Neutrophil (primary cell): ENCODE results near the gene MEIOB.

Source experiments
- H3K27ac ChIP-seq: fragments of 200-600 bp; sonication (generic); 2 replicates; pipeline ENCODE4 v1.5.1; 2016; ENCODE audit warnings: mild to moderate bottlenecking, moderate library complexity
- H3K27me3 ChIP-seq: fragments of 200-600 bp; sonication (generic); 2 replicates; pipeline ENCODE4 v1.6.0; 2016; ENCODE audit warnings: mild to moderate bottlenecking
- H3K36me3 ChIP-seq: fragments of 200-600 bp; sonication (generic); 2 replicates; pipeline ENCODE4 v1.5.1; 2017
- H3K4me1 ChIP-seq, 2 experiments: fragments of 200-600 bp in 1 of 2; sonication (generic) in 1 of 2; 1 replicate in 1 of 2; 2 replicates in 1 of 2; pipeline versions ENCODE4 v1.5.1 to v1.6.1; 2013 to 2016; ENCODE audit warnings: low read depth in 1 of 2, low read length in 1 of 2, mild to moderate bottlenecking in 1 of 2, moderate library complexity in 1 of 2; ENCODE audit not compliant: control insufficient read depth in 1 of 2, insufficient read depth in 1 of 2
- H3K4me3 ChIP-seq, 2 experiments: fragments of 200-600 bp in 1 of 2; sonication (generic) in 1 of 2; 1 replicate in 1 of 2; 2 replicates in 1 of 2; pipeline ENCODE4 v1.5.1; 2013 to 2016; ENCODE audit warnings: low read depth in 1 of 2, low read length in 1 of 2, mild to moderate bottlenecking in 1 of 2, moderate library complexity in 1 of 2
- H3K9me3 ChIP-seq: fragments of 200-600 bp; sonication (generic); 2 replicates; pipeline ENCODE4 v1.5.1; 2016
- TF ChIP-seq, protein P1 (sequence below): fragments of 200-600 bp; sonication (generic); IDR thresholded peaks from 2 replicates; pipeline ENCODE4 v1.5.1; 2016; ENCODE audit warnings: antibody characterized with exemption

Gene MEIOB

DNA sequence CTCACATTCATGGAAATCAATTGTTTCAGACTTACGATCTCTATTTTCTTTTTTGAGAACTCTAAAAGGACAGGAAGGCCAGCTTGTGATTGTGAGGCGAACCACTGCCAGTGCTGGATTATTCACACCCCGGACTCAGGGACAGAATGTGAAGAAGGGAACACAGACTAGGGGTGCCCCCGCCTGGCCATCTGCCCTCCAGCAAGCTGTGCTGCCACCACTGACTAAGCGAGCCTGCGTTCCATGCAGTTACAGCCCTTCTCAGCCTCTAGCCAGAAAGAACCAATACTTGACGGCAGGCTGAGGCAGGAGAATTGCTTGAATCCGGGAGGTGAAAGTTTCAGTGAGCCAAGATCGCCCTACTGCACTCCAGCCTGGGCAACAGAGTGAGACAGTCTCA, 48.1 kb downstream of the MEIOB start:
- Histone ChIP-seq H3K4me1 (peaks cover 17 to 19% of the 10 kb centered on the region in 2 experiments), H3K27ac (no peak overlapping the region), H3K36me3 (peaks cover 41% of the 10 kb centered on the region), H3K9me3 (no peaks in the 10 kb centered on the region), H3K27me3 (no peaks in the 10 kb centered on the region), H3K4me3 (no peak overlapping the region)
- TF ChIP-seq, protein P1, sequence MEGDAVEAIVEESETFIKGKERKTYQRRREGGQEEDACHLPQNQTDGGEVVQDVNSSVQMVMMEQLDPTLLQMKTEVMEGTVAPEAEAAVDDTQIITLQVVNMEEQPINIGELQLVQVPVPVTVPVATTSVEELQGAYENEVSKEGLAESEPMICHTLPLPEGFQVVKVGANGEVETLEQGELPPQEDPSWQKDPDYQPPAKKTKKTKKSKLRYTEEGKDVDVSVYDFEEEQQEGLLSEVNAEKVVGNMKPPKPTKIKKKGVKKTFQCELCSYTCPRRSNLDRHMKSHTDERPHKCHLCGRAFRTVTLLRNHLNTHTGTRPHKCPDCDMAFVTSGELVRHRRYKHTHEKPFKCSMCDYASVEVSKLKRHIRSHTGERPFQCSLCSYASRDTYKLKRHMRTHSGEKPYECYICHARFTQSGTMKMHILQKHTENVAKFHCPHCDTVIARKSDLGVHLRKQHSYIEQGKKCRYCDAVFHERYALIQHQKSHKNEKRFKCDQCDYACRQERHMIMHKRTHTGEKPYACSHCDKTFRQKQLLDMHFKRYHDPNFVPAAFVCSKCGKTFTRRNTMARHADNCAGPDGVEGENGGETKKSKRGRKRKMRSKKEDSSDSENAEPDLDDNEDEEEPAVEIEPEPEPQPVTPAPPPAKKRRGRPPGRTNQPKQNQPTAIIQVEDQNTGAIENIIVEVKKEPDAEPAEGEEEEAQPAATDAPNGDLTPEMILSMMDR = no peak

DNA sequence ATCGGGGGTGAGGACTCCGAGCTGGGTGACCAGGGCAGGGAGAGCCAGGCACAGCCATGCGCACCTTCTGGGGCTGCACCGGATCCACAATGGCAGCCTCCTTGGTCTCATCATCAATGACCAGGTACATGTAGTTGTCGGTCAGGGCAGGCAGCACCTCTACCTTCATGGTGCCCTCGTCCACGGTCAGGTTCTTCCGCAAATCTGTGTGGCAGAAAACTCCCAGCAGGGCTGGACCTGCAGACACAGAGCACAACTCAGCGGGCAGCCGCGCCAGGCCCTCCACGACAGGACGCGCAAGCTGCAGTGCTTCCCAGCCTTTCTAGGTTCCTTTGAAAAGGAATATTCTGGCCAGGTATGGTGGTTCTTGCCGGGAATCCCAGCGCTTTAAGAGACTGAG, 49.2 kb downstream of the MEIOB start:
- H3K9me3 ChIP-seq = no peaks in the 10 kb centered on the region
- H3K27me3 ChIP-seq = no peaks in the 10 kb centered on the region
- no peak overlapping the region for H3K27ac ChIP-seq
- peaks cover 16 to 17% of the 10 kb centered on the region in 2 experiments for H3K4me1 ChIP-seq
- peaks cover 51% of the 10 kb centered on the region for H3K36me3 ChIP-seq
- TF ChIP-seq, protein P1 = no peak
- H3K4me3 ChIP-seq = no peak overlapping the region

DNA sequence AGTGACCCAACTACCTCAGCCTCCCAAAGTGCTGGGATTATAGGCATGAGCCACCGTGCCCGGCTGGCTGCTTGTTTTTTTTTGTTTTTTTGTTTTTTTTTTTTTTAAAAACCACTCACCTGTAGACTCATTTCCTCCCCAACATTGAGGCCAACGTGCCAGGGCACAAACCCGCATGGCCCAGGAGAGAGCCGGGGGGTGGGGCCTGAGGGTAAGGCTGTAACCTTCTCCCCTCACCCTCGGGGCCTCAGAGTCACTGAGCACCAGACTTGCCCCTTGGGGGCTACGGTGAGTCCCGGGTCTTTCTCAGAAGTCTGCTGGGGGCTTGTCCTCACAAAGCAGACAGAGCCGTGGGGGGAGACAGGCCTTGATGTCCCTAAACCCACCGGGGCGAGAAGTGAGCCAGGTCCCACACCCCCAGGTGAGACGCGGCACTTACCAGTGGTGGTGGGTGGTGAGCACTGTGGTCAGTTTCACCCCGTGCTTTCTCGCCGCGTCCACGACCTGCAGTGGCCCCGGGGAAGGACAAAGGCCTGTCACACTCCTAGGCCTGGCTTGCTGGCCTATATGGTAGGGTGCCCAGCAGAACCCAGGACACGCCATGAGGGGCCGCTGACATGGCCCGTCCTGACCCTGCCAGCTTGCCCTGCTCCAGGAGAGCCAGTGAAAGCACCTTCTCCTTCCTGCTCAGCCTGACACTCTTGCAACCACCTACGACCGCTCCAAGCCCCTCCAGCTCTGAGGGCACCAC, 49.9 kb downstream of the MEIOB start:
- Histone ChIP-seq H3K27ac (no peak overlapping the region), H3K9me3 (no peaks in the 10 kb centered on the region), H3K4me1 (peaks cover 10 to 11% of the 10 kb centered on the region in 2 experiments), H3K27me3 (no peaks in the 10 kb centered on the region), H3K4me3 (no peak overlapping the region), H3K36me3 (peaks cover 59% of the 10 kb centered on the region)
- TF ChIP-seq, protein P1 = no peak

DNA sequence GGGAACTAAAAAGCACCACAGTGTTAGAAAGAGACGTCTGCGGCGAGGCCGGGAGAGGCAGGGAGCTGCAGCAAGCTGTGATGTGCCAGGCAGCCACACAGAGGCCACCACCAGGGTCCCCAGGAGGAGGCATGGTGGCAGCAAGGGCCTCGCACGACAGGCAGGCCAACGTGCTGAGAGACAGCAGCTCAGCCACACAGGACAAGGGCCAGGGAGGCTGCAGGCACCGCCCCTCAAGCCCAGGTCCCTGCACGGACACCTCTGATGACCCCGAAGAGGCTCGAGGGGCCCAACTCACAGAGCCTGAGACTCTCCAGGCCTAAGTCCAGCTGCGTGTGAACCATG, 51.0 kb downstream of the MEIOB start:
- Histone ChIP-seq H3K4me3 (no peak overlapping the region), H3K9me3 (no peaks in the 10 kb centered on the region), H3K27ac (no peak overlapping the region), H3K36me3 (peaks cover 70% of the 10 kb centered on the region), H3K4me1 (peaks cover 9% of the 10 kb centered on the region in 2 experiments), H3K27me3 (no peaks in the 10 kb centered on the region)
- TF ChIP-seq, protein P1 = no peak

DNA sequence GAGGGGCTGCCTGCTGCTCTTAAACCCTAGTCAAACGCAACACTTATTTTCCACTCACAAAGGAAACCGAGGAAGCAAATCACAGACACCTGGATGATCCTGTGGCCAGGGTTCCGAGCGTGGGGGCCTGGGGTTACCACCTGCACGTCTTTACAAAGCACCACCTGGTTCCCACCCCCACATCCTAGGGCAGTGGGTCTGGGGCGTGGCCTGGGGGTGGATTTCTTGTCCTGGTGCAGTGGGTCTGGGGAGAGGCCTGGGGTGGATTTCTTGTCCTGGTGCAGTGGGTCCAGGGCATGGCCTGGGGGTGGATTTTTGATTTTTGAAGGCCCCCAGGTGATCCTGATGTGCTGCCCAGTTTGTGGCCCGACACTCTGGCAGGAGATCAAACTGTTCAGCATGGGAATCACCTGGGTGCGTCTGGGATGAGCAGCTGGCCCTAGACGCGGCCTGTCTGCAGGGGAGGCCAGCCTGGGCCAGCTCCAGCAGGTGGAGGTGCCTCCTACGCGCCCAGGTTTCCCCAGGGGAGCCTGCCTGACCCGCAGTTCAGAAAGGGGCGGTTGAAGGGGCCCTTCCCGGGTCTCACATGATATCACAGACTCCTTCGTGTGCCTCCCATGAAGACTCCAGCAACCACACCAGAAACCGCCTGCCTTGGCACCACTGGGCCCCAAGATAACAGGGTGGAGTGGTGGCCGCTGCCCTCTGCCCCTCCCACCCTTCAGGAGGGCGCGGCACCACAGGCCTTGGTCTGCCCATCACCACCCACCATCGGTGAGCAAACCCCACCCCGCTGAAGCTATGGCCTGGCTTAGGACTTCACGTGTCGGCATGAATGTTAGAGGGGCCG, 51.6 kb downstream of the MEIOB start:
- Histone ChIP-seq H3K36me3 (peaks cover 74% of the 10 kb centered on the region), H3K9me3 (no peaks in the 10 kb centered on the region), H3K27me3 (no peaks in the 10 kb centered on the region), H3K4me1 (peaks cover 3% of the 10 kb centered on the region in 2 experiments), H3K27ac (no peak overlapping the region), H3K4me3 (no peak overlapping the region)
- TF ChIP-seq, protein P1 = no peak
